Keratinocyte (primary cell): Measurements from ENCODE around the gene KCNH1. TPM values are rescaled to one million over a fixed set of nuclear protein-coding genes. Genes with fewer than 3 reads are reported as not detected.

ENCODE experiments used
- DNase-seq: peaks from one replicate; pipeline ENCODE4 v3.0.0-alpha.2; 2011; ENCODE audit warnings: low read depth, missing footprints, low spot score
- FAIRE-seq: peaks from 2 replicates; lab custom pipeline; 2011; peaks lifted over from hg19 to GRCh38; lab: Jason Lieb, UNC
- H2AFZ ChIP-seq: 2 replicates; pipeline ENCODE4 v1.6.0; 2012; ENCODE audit warnings: low read length, control low read depth, inconsistent platforms; ENCODE audit not compliant: control insufficient read depth
- H3K27ac ChIP-seq: 2 replicates; pipeline ENCODE4 v1.5.1; 2011; ENCODE audit warnings: low read length; ENCODE audit not compliant: control insufficient read depth, insufficient read depth
- H3K27me3 ChIP-seq: 3 replicates; pipeline ENCODE4 v1.6.0; 2011; ENCODE audit warnings: low read length; ENCODE audit not compliant: control insufficient read depth, insufficient read depth; ENCODE audit errors: extremely low read depth
- H3K36me3 ChIP-seq, 2 experiments: 2 replicates in 1 of 2; 3 replicates in 1 of 2; pipeline ENCODE4 v1.5.1; 2011; ENCODE audit warnings: low read length in 2 of 2, mild to moderate bottlenecking in 1 of 2; ENCODE audit not compliant: control insufficient read depth in 2 of 2, insufficient read depth in 2 of 2; ENCODE audit errors: extremely low read depth in 1 of 2
- H3K4me1 ChIP-seq: 3 replicates; pipeline ENCODE4 v1.5.1; 2011; ENCODE audit warnings: low read length; ENCODE audit not compliant: control insufficient read depth, insufficient read depth; ENCODE audit errors: extremely low read depth
- H3K4me2 ChIP-seq: 3 replicates; pipeline ENCODE4 v1.6.0; 2011; ENCODE audit warnings: low read depth, low read length; ENCODE audit not compliant: control insufficient read depth, insufficient read depth; ENCODE audit errors: extremely low read depth
- H3K4me3 ChIP-seq, 3 experiments: fragments of 200-600 bp in 1 of 3; sonication (generic) in 1 of 3; 2 replicates in 2 of 3; 3 replicates in 1 of 3; pipeline ENCODE4 v1.5.1; 2011 to 2016; ENCODE audit warnings: low read length in 3 of 3, mild to moderate bottlenecking in 3 of 3, control low read depth in 2 of 3, inconsistent platforms in 1 of 3, low read depth in 1 of 3, mixed read lengths in 1 of 3, mixed run types in 1 of 3, moderate library complexity in 1 of 3; ENCODE audit not compliant: control insufficient read depth in 2 of 3, insufficient read depth in 2 of 3; ENCODE audit errors: extremely low read depth in 1 of 3
- H3K79me2 ChIP-seq: 2 replicates; pipeline ENCODE4 v1.6.0; 2012; ENCODE audit warnings: low read length; ENCODE audit not compliant: control insufficient read depth, insufficient read depth
- H3K9ac ChIP-seq: 3 replicates; pipeline ENCODE4 v1.6.0; 2011; ENCODE audit warnings: low read length; ENCODE audit not compliant: control insufficient read depth, insufficient read depth; ENCODE audit errors: extremely low read depth
- H3K9me1 ChIP-seq: 3 replicates; pipeline ENCODE4 v1.6.0; 2011; ENCODE audit warnings: low read length; ENCODE audit not compliant: control insufficient read depth, insufficient read depth; ENCODE audit errors: extremely low read depth
- H3K9me3 ChIP-seq: 2 replicates; pipeline ENCODE4 v1.5.1; 2012; ENCODE audit warnings: low read depth, low read length; ENCODE audit not compliant: control insufficient read depth
- H4K20me1 ChIP-seq: 3 replicates; pipeline ENCODE4 v1.6.0; 2011; ENCODE audit warnings: low read length; ENCODE audit not compliant: control insufficient read depth, insufficient read depth; ENCODE audit errors: extremely low read depth
- CTCF ChIP-seq, 3 experiments: IDR thresholded peaks in 1 of 3; conservative IDR thresholded peaks in 1 of 3; optimal IDR thresholded peaks in 1 of 3; 2 replicates in 2 of 3; 3 replicates in 1 of 3; pipeline versions ENCODE3 to v1.5.1; 2011; ENCODE audit warnings: low read length in 3 of 3, mild to moderate bottlenecking in 3 of 3, moderate library complexity in 2 of 3, control low read depth in 1 of 3, inconsistent platforms in 1 of 3; ENCODE audit not compliant: insufficient read depth in 2 of 3; ENCODE audit errors: extremely low read depth in 1 of 3
- EZH2 ChIP-seq: IDR thresholded peaks from one replicate; pipeline ENCODE4 v1.6.1; 2012; ENCODE audit warnings: inconsistent platforms, mild to moderate bottlenecking, low read length, moderate library complexity
- dilution Hi-C: fragments of 300-500 bp; cut with MboI; formaldehyde crosslinking; loops from one replicate; pipeline ENCODE4 v1.7.0; 2020; ENCODE audit warnings: low sequenced_read_pairs; ENCODE audit not compliant: extremely low pct_ligation_motif_present
- polyA minus RNA-seq, 3 experiments: library from RNA; depleted of rRNA, polyadenylated mRNA; stranded (reverse); fragments of >200 nt; gene quantifications; 1 replicate in 1 of 3; 2 replicates in 1 of 3; 3 replicates in 1 of 3; pipeline ENCODE4 v1.2.3, GENCODE V29; 2011
- polyA plus RNA-seq, 5 experiments: library from polyadenylated mRNA; depleted of rRNA in 3 of 5; stranded (reverse) in 3 of 5; stranded (forward) in 1 of 5; unstranded in 1 of 5; fragments of >200 nt; gene quantifications; 1 replicate in 1 of 5; 2 replicates in 3 of 5; 3 replicates in 1 of 5; pipeline versions ENCODE4 v1.2.1 to v1.2.3, GENCODE V29; 2011 to 2012; ENCODE audit warnings: missing spikeins in 2 of 5, low read depth in 1 of 5, low replicate concordance in 1 of 5

The KCNH1 gene
- polyA plus RNA-seq (0.03 TPM in 1 of 3 replicates, not detected in the others), polyA minus RNA-seq (not detected in 3 replicates)
- not detected for polyA plus RNA-seq (2011; ENCODE audit: low read depth)
- polyA plus RNA-seq (2011; cell fraction: cytosol; rRNA removed), result not detected in 2 replicates
- polyA plus RNA-seq (2011; cell fraction: nucleus; rRNA removed), result 0.11 TPM in 1 of 2 replicates, not detected in the other
- not detected in 2 replicates for polyA plus RNA-seq (2012; ENCODE audit: low replicate concordance)
- polyA minus RNA-seq (2011; cell fraction: cytosol; rRNA and poly(A)+ RNA removed), result not detected
- not detected in 2 replicates for polyA minus RNA-seq (2011; cell fraction: nucleus; rRNA and poly(A)+ RNA removed)

- Histone ChIP-seq H3K27ac (no peak within 1 kb of the TSS), H4K20me1 (no peaks in the 10 kb centered on the region), H3K9me3 (no peaks in the 10 kb centered on the region), H2AFZ (peak within 1 kb of the TSS; percentile 27), H3K79me2 (no peaks in the 10 kb centered on the region), H3K9me1 (no peaks in the 10 kb centered on the region), H3K27me3 (peaks cover 25% of the 10 kb centered on the region), H3K4me1 (peaks cover 4% of the 10 kb centered on the region), H3K36me3 (no peaks in the 10 kb centered on the region), H3K4me2 (peak within 1 kb of the TSS; percentile 80), H3K4me3 (peak within 1 kb of the TSS; percentile 27 to 67 (median 55)), H3K9ac (no peak within 1 kb of the TSS)
- peak; percentile 64 to 84 (median 76) for TF ChIP-seq CTCF (optimal IDR thresholded peaks at IDR 0.05 in 1 of 3, IDR thresholded peaks at IDR 0.05 in 1 of 3, conservative IDR thresholded peaks at IDR 0.05 in 1 of 3; ENCODE audit: extremely low read depth in 1 of 3, insufficient read depth in 2 of 3, low read length in 3 of 3)
- TF ChIP-seq EZH2, result no peak
- no peak for FAIRE-seq
- peak; percentile 15 for DNase-seq
- dilution Hi-C loops, result loop anchor here (25.0 kb wide), 1 partner anchor 722 kb away; no protein-coding TSS in a partner anchor
Measured at GRCh38 chr1:211133836-211134669, at the start of gene KCNH1. Gene KCNH1, minus strand, starts transcription at chr1:211134148. Its CDS starts 203 bp downstream, at chr1:211133945.

GRCh38 chr1:211182746-211183145, 48.8 kb upstream of the KCNH1 start:
- Histone ChIP-seq H3K36me3 (no peaks in the 10 kb centered on the region), H4K20me1 (no peaks in the 10 kb centered on the region), H3K9me1 (no peaks in the 10 kb centered on the region), H3K27me3 (no peaks in the 10 kb centered on the region), H2AFZ (no peak overlapping the region), H3K4me3 (no peak overlapping the region), H3K27ac (no peak overlapping the region), H3K9me3 (no peaks in the 10 kb centered on the region), H3K79me2 (no peaks in the 10 kb centered on the region), H3K4me1 (no peaks in the 10 kb centered on the region), H3K9ac (no peak overlapping the region), H3K4me2 (no peak overlapping the region)
- FAIRE-seq, result no peak
- dilution Hi-C loops, result no loop called here
- no peak for TF ChIP-seq CTCF (optimal IDR thresholded peaks at IDR 0.05 in 1 of 3, IDR thresholded peaks at IDR 0.05 in 1 of 3, conservative IDR thresholded peaks at IDR 0.05 in 1 of 3; ENCODE audit: extremely low read depth in 1 of 3, insufficient read depth in 2 of 3, low read length in 3 of 3)
- no peak for TF ChIP-seq EZH2
- no peak for DNase-seq
